HEK293 (cell line): ENCODE measurements around the gene VPS4A.
A peak's percentile ranks its signal among the peaks of the same experiment; 100 is the strongest.

Source experiments
- EGR2 ChIP-seq: fragments of 450-650 bp; formaldehyde crosslinking; IDR thresholded peaks from 2 replicates; pipeline ENCODE4 v1.5.1; 2016; ENCODE audit warnings: low read depth, missing biosample characterization, missing genetic modification characterization
- HOXD13 ChIP-seq: sonication (generic); formaldehyde crosslinking; IDR thresholded peaks from 2 replicates; pipeline ENCODE4 v1.8.0; 2022; ENCODE audit warnings: missing genetic modification reagents, borderline replicate concordance
- IKZF3 ChIP-seq: fragments of 450-650 bp; IDR thresholded peaks from 2 replicates; pipeline ENCODE4 v1.5.0; 2018; ENCODE audit warnings: missing biosample characterization, mild to moderate bottlenecking, missing genetic modification characterization, moderate library complexity
- OSR2 ChIP-seq: fragments of 450-650 bp; formaldehyde crosslinking; IDR thresholded peaks from 2 replicates; pipeline ENCODE4 v1.5.1; 2016; ENCODE audit warnings: missing biosample characterization, missing genetic modification characterization
- PRDM1 ChIP-seq: fragments of 450-650 bp; formaldehyde crosslinking; IDR thresholded peaks from 2 replicates; pipeline ENCODE4; 2016; ENCODE audit warnings: missing biosample characterization, missing genetic modification characterization
- RBAK ChIP-seq: fragments of 450-650 bp; formaldehyde crosslinking; IDR thresholded peaks from 2 replicates; pipeline ENCODE4 v1.5.1; 2016; ENCODE audit warnings: missing biosample characterization, missing genetic modification characterization
- SCRT1 ChIP-seq: fragments of 450-650 bp; formaldehyde crosslinking; IDR thresholded peaks from 2 replicates; pipeline ENCODE4 v1.5.1; 2016; ENCODE audit warnings: missing biosample characterization, missing genetic modification characterization, borderline replicate concordance
- SETDB1 ChIP-seq: IDR thresholded peaks from one replicate; pipeline ENCODE4 v1.6.1; 2017; ENCODE audit warnings: mild to moderate bottlenecking, low read length, moderate library complexity, mixed read lengths; ENCODE audit not compliant: insufficient read length
- SP2 ChIP-seq: fragments of 450-650 bp; formaldehyde crosslinking; IDR thresholded peaks from 2 replicates; pipeline ENCODE4 v1.5.1; 2016; ENCODE audit warnings: missing biosample characterization, missing genetic modification characterization
- SP3 ChIP-seq: fragments of 450-650 bp; formaldehyde crosslinking; IDR thresholded peaks from 2 replicates; pipeline ENCODE4 v1.5.1; 2016; ENCODE audit warnings: missing biosample characterization, missing genetic modification characterization
- TRIM28 ChIP-seq: IDR thresholded peaks from 2 replicates; pipeline ENCODE4 v1.6.1; 2011; ENCODE audit warnings: low read length, control low read depth, borderline replicate concordance
- YY2 ChIP-seq: fragments of 450-650 bp; formaldehyde crosslinking; IDR thresholded peaks from 2 replicates; pipeline ENCODE4 v1.5.1; 2016; ENCODE audit warnings: missing biosample characterization, missing genetic modification characterization
- ZBTB44 ChIP-seq: fragments of 450-650 bp; IDR thresholded peaks from 2 replicates; pipeline ENCODE4 v1.5.1; 2018; ENCODE audit warnings: missing biosample characterization, mild to moderate bottlenecking, missing genetic modification characterization
- ZBTB7A ChIP-seq: fragments of 450-650 bp; formaldehyde crosslinking; IDR thresholded peaks from 2 replicates; pipeline ENCODE4 v1.5.1; 2016; ENCODE audit warnings: low read depth, missing biosample characterization, missing genetic modification characterization
- ZFP41 ChIP-seq: fragments of 450-650 bp; formaldehyde crosslinking; IDR thresholded peaks from 2 replicates; pipeline ENCODE4 v1.5.1; 2016; ENCODE audit warnings: missing biosample characterization, missing genetic modification characterization, borderline replicate concordance
- ZIC2 ChIP-seq: fragments of 450-650 bp; formaldehyde crosslinking; IDR thresholded peaks from 2 replicates; pipeline ENCODE4 v1.5.1; 2016; ENCODE audit warnings: missing biosample characterization, missing genetic modification characterization
- ZNF121 ChIP-seq: fragments of 450-650 bp; formaldehyde crosslinking; IDR thresholded peaks from 2 replicates; pipeline ENCODE4 v1.5.1; 2016; ENCODE audit warnings: missing biosample characterization, missing genetic modification characterization
- ZNF148 ChIP-seq: fragments of 450-650 bp; formaldehyde crosslinking; IDR thresholded peaks from 2 replicates; pipeline ENCODE4 v1.5.0; 2017; ENCODE audit warnings: missing biosample characterization, missing genetic modification characterization, borderline replicate concordance
- ZNF174 ChIP-seq: fragments of 450-650 bp; formaldehyde crosslinking; IDR thresholded peaks from 2 replicates; pipeline ENCODE4 v1.5.0; 2017; ENCODE audit warnings: missing biosample characterization, mild to moderate bottlenecking, missing genetic modification characterization
- ZNF18 ChIP-seq: fragments of 450-650 bp; formaldehyde crosslinking; IDR thresholded peaks from 2 replicates; pipeline ENCODE4 v1.5.1; 2016; ENCODE audit warnings: missing biosample characterization, missing genetic modification characterization
- ZNF184 ChIP-seq: fragments of 450-650 bp; IDR thresholded peaks from 2 replicates; pipeline ENCODE4 v1.5.1; 2018; ENCODE audit warnings: missing biosample characterization, mild to moderate bottlenecking, missing genetic modification characterization
- ZNF19 ChIP-seq: fragments of 450-650 bp; formaldehyde crosslinking; IDR thresholded peaks from 2 replicates; pipeline ENCODE4; 2016; ENCODE audit warnings: missing biosample characterization, missing genetic modification characterization, low read depth
- ZNF362 ChIP-seq: fragments of 450-650 bp; formaldehyde crosslinking; IDR thresholded peaks from 2 replicates; pipeline ENCODE4 v1.5.1; 2016; ENCODE audit warnings: missing biosample characterization, missing genetic modification characterization
- ZNF416 ChIP-seq: fragments of 450-650 bp; formaldehyde crosslinking; IDR thresholded peaks from 2 replicates; pipeline ENCODE4 v1.5.1; 2016; ENCODE audit warnings: missing biosample characterization, missing genetic modification characterization
- ZNF529 ChIP-seq: fragments of 450-650 bp; formaldehyde crosslinking; IDR thresholded peaks from 2 replicates; pipeline ENCODE4 v1.5.1; 2017; ENCODE audit warnings: missing genetic modification characterization, missing biosample characterization; ENCODE audit not compliant: insufficient replicate concordance
- ZNF600 ChIP-seq: fragments of 450-650 bp; formaldehyde crosslinking; IDR thresholded peaks from 2 replicates; pipeline ENCODE4 v1.5.1; 2016; ENCODE audit warnings: missing biosample characterization, missing genetic modification characterization
- ZNF624 ChIP-seq: fragments of 450-650 bp; formaldehyde crosslinking; IDR thresholded peaks from 2 replicates; pipeline ENCODE4 v1.5.1; 2017; ENCODE audit warnings: missing biosample characterization, missing genetic modification characterization
- ZNF639 ChIP-seq: fragments of 450-650 bp; formaldehyde crosslinking; IDR thresholded peaks from 2 replicates; pipeline ENCODE4 v1.5.1; 2016; ENCODE audit warnings: missing biosample characterization, missing genetic modification characterization
- ZNF670 ChIP-seq: fragments of 450-650 bp; formaldehyde crosslinking; IDR thresholded peaks from 2 replicates; pipeline ENCODE4 v1.5.1; 2016; ENCODE audit warnings: missing biosample characterization, missing genetic modification characterization, low read depth
- ZNF747 ChIP-seq: fragments of 450-650 bp; formaldehyde crosslinking; IDR thresholded peaks from 2 replicates; pipeline ENCODE4 v1.5.1; 2016; ENCODE audit warnings: missing biosample characterization, missing genetic modification characterization
- ZNF791 ChIP-seq: fragments of 450-650 bp; formaldehyde crosslinking; IDR thresholded peaks from 2 replicates; pipeline ENCODE4 v1.5.1; 2016; ENCODE audit warnings: missing biosample characterization, missing genetic modification characterization
- ZNF830 ChIP-seq: fragments of 450-650 bp; IDR thresholded peaks from 2 replicates; pipeline ENCODE4 v1.5.0; 2018; ENCODE audit warnings: missing biosample characterization, missing genetic modification characterization, low read depth, mild to moderate bottlenecking, moderate library complexity
- ZSCAN5A ChIP-seq: fragments of 450-650 bp; formaldehyde crosslinking; IDR thresholded peaks from 2 replicates; pipeline ENCODE4 v1.5.1; 2016; ENCODE audit warnings: missing biosample characterization, missing genetic modification characterization

VPS4A gene

GRCh38 chr16:69328854-69329316 lies 17.7 kb downstream of the VPS4A start (continued):
- TF ChIP-seq YY2, result peak; percentile 19; the same call in 1 of the 2 replicates
- no peak for TF ChIP-seq ZNF830 (tag by site-specific recombination)
- no peak for TF ChIP-seq ZBTB7A (tag by site-specific recombination)
- TF ChIP-seq ZNF18 (tag by site-specific recombination), result no peak
- no peak for TF ChIP-seq ZNF416 (tag by site-specific recombination)
- TF ChIP-seq SP3, result no peak
- no peak for TF ChIP-seq RBAK (tag by site-specific recombination)
- no peak for TF ChIP-seq IKZF3 (tag by site-specific recombination)
- no peak for TF ChIP-seq TRIM28
- TF ChIP-seq ZBTB44 (tag by site-specific recombination), result no peak
- TF ChIP-seq ZNF148, result no peak
- no peak for TF ChIP-seq HOXD13
- no peak for TF ChIP-seq SETDB1
- no peak for TF ChIP-seq ZNF639
- TF ChIP-seq SP2 (tag by site-specific recombination), result no peak
- TF ChIP-seq ZNF747, result no peak
- peak; percentile 56 for TF ChIP-seq ZNF600 (tag by site-specific recombination)
- TF ChIP-seq ZNF624 (tag by site-specific recombination), result no peak
- TF ChIP-seq ZIC2 (tag by site-specific recombination), result peak; percentile 66
- no peak for TF ChIP-seq ZNF184 (tag by site-specific recombination)
- no peak for TF ChIP-seq ZNF670 (tag by site-specific recombination)
- TF ChIP-seq ZNF174 (tag by site-specific recombination), result no peak
- TF ChIP-seq ZNF362 (tag by site-specific recombination), result no peak
- no peak for TF ChIP-seq ZNF529 (tag by site-specific recombination)
- TF ChIP-seq ZNF19 (tag by site-specific recombination), result no peak
- no peak for TF ChIP-seq SCRT1
- TF ChIP-seq ZFP41 (tag by site-specific recombination), result no peak
- no peak for TF ChIP-seq ZNF121 (tag by site-specific recombination)
- no peak for TF ChIP-seq ZNF791
- no peak for TF ChIP-seq OSR2 (tag by site-specific recombination)
- TF ChIP-seq PRDM1 (tag by site-specific recombination), result 0 out of 2 replicates have a peak, but pooled peaks have one; percentile 22
- TF ChIP-seq EGR2 (tag by site-specific recombination), result 0 out of 2 replicates have a peak, but pooled peaks have one; percentile 18
- TF ChIP-seq ZSCAN5A, result no peak
